Astrocyte (in vitro differentiated cells and primary cell): ENCODE results near the gene P2RX5. TPM values are rescaled to one million over a fixed set of nuclear protein-coding genes. Genes with fewer than 3 reads are reported as not detected.

Source experiments
- DNase-seq: peaks from one replicate; pipeline ENCODE4 v3.0.0-alpha.2; 2010; ENCODE audit warnings: low read depth
- FAIRE-seq: peaks from 2 replicates; lab custom pipeline; 2011; peaks lifted over from hg19 to GRCh38; lab: Jason Lieb, UNC
- H2AFZ ChIP-seq: 2 replicates; pipeline ENCODE4 v1.6.0; 2012; ENCODE audit warnings: low read depth, low read length, inconsistent platforms
- H3K27ac ChIP-seq: 2 replicates; pipeline ENCODE4 v1.5.1; 2011; ENCODE audit warnings: low read depth, low read length, inconsistent platforms
- H3K27me3 ChIP-seq: 2 replicates; pipeline ENCODE4 v1.6.0; 2011; ENCODE audit warnings: low read length, inconsistent platforms; ENCODE audit not compliant: insufficient read depth
- H3K36me3 ChIP-seq: 2 replicates; pipeline ENCODE4 v1.5.1; 2011; ENCODE audit warnings: low read length, inconsistent platforms; ENCODE audit not compliant: insufficient read depth
- H3K4me1 ChIP-seq: 2 replicates; pipeline ENCODE4 v1.5.1; 2011; ENCODE audit warnings: low read length, inconsistent platforms; ENCODE audit not compliant: insufficient read depth
- H3K4me2 ChIP-seq: 2 replicates; pipeline ENCODE4 v1.6.0; 2012; ENCODE audit warnings: low read length, inconsistent platforms
- H3K4me3 ChIP-seq: 2 replicates; pipeline ENCODE4 v1.5.1; 2011; ENCODE audit warnings: low read depth, mild to moderate bottlenecking, low read length, inconsistent platforms; ENCODE audit not compliant: insufficient read depth
- H3K79me2 ChIP-seq: 2 replicates; pipeline ENCODE4 v1.6.0; 2012; ENCODE audit warnings: mild to moderate bottlenecking, low read length, inconsistent platforms; ENCODE audit not compliant: insufficient read depth
- H3K9ac ChIP-seq: 2 replicates; pipeline ENCODE4 v1.6.0; 2012; ENCODE audit warnings: mild to moderate bottlenecking, low read length, inconsistent platforms
- H3K9me3 ChIP-seq: 2 replicates; pipeline ENCODE4 v1.5.1; 2012; ENCODE audit warnings: low read depth, mild to moderate bottlenecking, low read length, inconsistent platforms; ENCODE audit not compliant: insufficient read depth
- H4K20me1 ChIP-seq: 2 replicates; pipeline ENCODE4 v1.6.0; 2012; ENCODE audit warnings: low read length, inconsistent platforms; ENCODE audit not compliant: insufficient read depth
- H3K27ac Mint-ChIP-seq: one replicate; pipeline ENCODE4 v1.8.0; 2021; ENCODE audit warnings: mild to moderate bottlenecking, mixed read lengths; ENCODE audit not compliant: unreplicated experiment
- H3K27me3 Mint-ChIP-seq: one replicate; pipeline ENCODE4 v1.8.0; 2021; ENCODE audit warnings: low read depth, mixed read lengths; ENCODE audit not compliant: unreplicated experiment
- H3K36me3 Mint-ChIP-seq: one replicate; pipeline ENCODE4 v1.8.0; 2021; ENCODE audit warnings: low read depth, mixed read lengths; ENCODE audit not compliant: unreplicated experiment
- H3K4me1 Mint-ChIP-seq: one replicate; pipeline ENCODE4 v1.8.0; 2021; ENCODE audit warnings: low read depth, mixed read lengths; ENCODE audit not compliant: unreplicated experiment
- H3K4me3 Mint-ChIP-seq: one replicate; pipeline ENCODE4 v1.8.0; 2021; ENCODE audit warnings: mild to moderate bottlenecking, moderate library complexity, mixed read lengths; ENCODE audit not compliant: unreplicated experiment
- H3K9me3 Mint-ChIP-seq: one replicate; pipeline ENCODE4 v1.8.0; 2021; ENCODE audit warnings: mild to moderate bottlenecking, mixed read lengths; ENCODE audit not compliant: unreplicated experiment
- EZH2 ChIP-seq: IDR thresholded peaks from 2 replicates; pipeline ENCODE4 v1.6.1; 2012; ENCODE audit warnings: mild to moderate bottlenecking, low read length, inconsistent platforms; ENCODE audit not compliant: insufficient read depth
- total RNA-seq: library from RNA; stranded (reverse); gene quantifications from 2 replicates; pipeline ENCODE4 v1.2.1, GENCODE V29; 2021
- TF ChIP-seq, protein P1 (sequence below): IDR thresholded peaks from 2 replicates; pipeline ENCODE4 v1.5.1; 2011; ENCODE audit warnings: low read depth, mild to moderate bottlenecking, inconsistent platforms, low read length, moderate library complexity; ENCODE audit not compliant: insufficient read depth

P2RX5 gene
- total RNA-seq, 1 donor from 2014 or later = 2.4 TPM

DNA sequence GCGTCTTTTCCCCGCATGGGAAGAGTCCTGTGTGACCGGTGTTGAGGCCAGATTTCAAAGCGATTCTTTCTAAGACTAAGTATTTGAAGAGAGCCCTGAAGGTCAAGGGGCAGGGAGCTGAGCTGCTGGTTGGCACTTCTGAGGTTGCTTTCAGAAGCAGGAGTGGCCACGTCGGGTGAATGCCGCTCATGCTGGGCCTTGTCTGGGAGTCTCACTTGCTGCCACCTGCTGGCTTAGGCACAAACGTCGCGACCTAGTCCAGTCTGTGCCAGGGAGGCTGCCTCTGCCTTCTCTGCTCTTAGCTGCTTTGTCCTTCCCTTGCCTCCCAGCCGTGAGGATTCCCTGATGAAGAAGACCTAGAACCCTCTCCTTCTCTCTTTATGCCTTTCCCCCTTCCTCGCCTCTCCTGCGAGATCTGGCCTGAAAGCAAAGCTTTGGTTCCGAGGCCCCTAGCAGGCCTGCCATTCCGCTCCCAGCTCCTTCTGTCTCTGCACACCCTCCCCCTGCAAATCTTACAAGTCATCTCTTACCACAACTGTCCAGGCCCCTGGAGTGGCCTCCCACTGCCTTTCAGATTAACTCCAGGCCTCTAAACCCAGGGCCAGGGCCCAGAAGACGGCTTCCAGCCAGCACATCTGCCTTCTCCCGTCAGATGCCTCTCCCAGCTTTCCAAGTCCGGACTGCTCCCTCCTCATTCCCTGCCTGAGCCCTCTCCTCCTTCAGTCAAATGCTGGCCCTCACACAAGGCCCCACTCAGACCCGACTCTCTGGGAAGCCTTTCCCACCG is 48.0 kb downstream of the P2RX5 start:
- Mint-ChIP-seq H3K4me3 (peak overlapping the region; percentile 57), H3K36me3 (peaks cover 21% of the 10 kb centered on the region), H3K9me3 (no peaks in the 10 kb centered on the region), H3K27me3 (no peaks in the 10 kb centered on the region), H3K27ac (peak overlapping the region; percentile 53), H3K4me1 (peaks cover 5% of the 10 kb centered on the region)
- no peak overlapping the region for H2AFZ ChIP-seq
- no peak for FAIRE-seq
- no peak overlapping the region for H3K9ac ChIP-seq
- H4K20me1 ChIP-seq = peaks cover 9% of the 10 kb centered on the region
- no peak for TF ChIP-seq EZH2
- TF ChIP-seq, protein P1, sequence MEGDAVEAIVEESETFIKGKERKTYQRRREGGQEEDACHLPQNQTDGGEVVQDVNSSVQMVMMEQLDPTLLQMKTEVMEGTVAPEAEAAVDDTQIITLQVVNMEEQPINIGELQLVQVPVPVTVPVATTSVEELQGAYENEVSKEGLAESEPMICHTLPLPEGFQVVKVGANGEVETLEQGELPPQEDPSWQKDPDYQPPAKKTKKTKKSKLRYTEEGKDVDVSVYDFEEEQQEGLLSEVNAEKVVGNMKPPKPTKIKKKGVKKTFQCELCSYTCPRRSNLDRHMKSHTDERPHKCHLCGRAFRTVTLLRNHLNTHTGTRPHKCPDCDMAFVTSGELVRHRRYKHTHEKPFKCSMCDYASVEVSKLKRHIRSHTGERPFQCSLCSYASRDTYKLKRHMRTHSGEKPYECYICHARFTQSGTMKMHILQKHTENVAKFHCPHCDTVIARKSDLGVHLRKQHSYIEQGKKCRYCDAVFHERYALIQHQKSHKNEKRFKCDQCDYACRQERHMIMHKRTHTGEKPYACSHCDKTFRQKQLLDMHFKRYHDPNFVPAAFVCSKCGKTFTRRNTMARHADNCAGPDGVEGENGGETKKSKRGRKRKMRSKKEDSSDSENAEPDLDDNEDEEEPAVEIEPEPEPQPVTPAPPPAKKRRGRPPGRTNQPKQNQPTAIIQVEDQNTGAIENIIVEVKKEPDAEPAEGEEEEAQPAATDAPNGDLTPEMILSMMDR = peak; percentile 32
- H3K9me3 ChIP-seq = no peaks in the 10 kb centered on the region
- H3K36me3 ChIP-seq = peaks cover 13% of the 10 kb centered on the region
- H3K27me3 ChIP-seq = no peaks in the 10 kb centered on the region
- no peak overlapping the region for H3K4me3 ChIP-seq
- no peaks in the 10 kb centered on the region for H3K4me1 ChIP-seq
- H3K27ac ChIP-seq = no peak overlapping the region
- peak; percentile 20 for DNase-seq
- H3K79me2 ChIP-seq = no peaks in the 10 kb centered on the region
- no peak overlapping the region for H3K4me2 ChIP-seq

DNA sequence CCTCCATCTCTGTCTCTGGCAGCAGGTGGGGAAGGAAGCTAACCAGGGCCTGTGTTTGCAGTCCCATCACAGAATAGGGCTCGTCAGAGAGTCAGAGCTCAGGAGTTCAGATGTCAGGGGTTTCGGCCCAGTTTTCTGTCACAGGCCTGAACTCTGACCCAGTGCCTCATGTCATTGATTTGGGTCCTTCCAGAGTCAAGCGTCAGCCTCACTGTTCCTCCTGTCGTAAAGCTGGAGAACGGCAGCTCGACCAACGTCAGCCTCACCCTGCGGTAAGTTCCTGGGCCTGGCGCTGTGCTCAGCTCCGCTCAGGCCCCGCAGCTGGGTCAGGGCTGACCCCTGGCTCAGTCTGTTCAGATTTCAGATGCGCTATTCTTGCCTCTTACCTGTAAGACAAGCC is 48.7 kb downstream of the P2RX5 start:
- Histone ChIP-seq H3K9ac (no peak overlapping the region), H3K27me3 (no peaks in the 10 kb centered on the region), H3K79me2 (no peaks in the 10 kb centered on the region), H2AFZ (no peak overlapping the region), H3K9me3 (no peaks in the 10 kb centered on the region), H3K36me3 (peaks cover 13% of the 10 kb centered on the region), H3K4me1 (no peaks in the 10 kb centered on the region), H4K20me1 (peaks cover 9% of the 10 kb centered on the region), H3K27ac (no peak overlapping the region), H3K4me3 (no peak overlapping the region), H3K4me2 (no peak overlapping the region)
- peaks cover 5% of the 10 kb centered on the region for H3K4me1 Mint-ChIP-seq
- TF ChIP-seq, protein P1 = no peak
- no peak for TF ChIP-seq EZH2
- H3K27me3 Mint-ChIP-seq = no peaks in the 10 kb centered on the region
- H3K4me3 Mint-ChIP-seq = no peak overlapping the region
- peaks cover 21% of the 10 kb centered on the region for H3K36me3 Mint-ChIP-seq
- DNase-seq (no peak), FAIRE-seq (no peak)
- no peak overlapping the region for H3K27ac Mint-ChIP-seq
- H3K9me3 Mint-ChIP-seq = no peaks in the 10 kb centered on the region

- H3K79me2 ChIP-seq = no peaks in the 10 kb centered on the region
- H3K27ac ChIP-seq = no peak overlapping the region
- H4K20me1 ChIP-seq = peaks cover 9% of the 10 kb centered on the region
- Mint-ChIP-seq H3K9me3 (no peaks in the 10 kb centered on the region), H3K27me3 (no peaks in the 10 kb centered on the region), H3K4me3 (no peak overlapping the region), H3K36me3 (peaks cover 18% of the 10 kb centered on the region), H3K27ac (no peak overlapping the region), H3K4me1 (peaks cover 8% of the 10 kb centered on the region)
- no peak overlapping the region for H3K4me3 ChIP-seq
- FAIRE-seq (no peak), DNase-seq (no peak)
- H3K36me3 ChIP-seq = peaks cover 13% of the 10 kb centered on the region
- H3K27me3 ChIP-seq = no peaks in the 10 kb centered on the region
- no peak overlapping the region for H3K4me2 ChIP-seq
- no peak overlapping the region for H2AFZ ChIP-seq
- TF ChIP-seq, protein P1 = no peak
- no peak for TF ChIP-seq EZH2
- H3K9ac ChIP-seq = no peak overlapping the region
- no peaks in the 10 kb centered on the region for H3K9me3 ChIP-seq
- no peaks in the 10 kb centered on the region for H3K4me1 ChIP-seq
Observed at GRCh38 chr17:3645310-3645709, 50.6 kb downstream of the P2RX5 start.
